Loucy (cell line): Measurements from ENCODE around the gene BCL2A1.
"Not testable (repeated sequence)": the region's sequence is repeated elsewhere in the genome, so short reads cannot be mapped to it uniquely, and the experiment has no call there.

Source experiments
- EZH2phosphoT487 ChIP-seq: fragments of 200-600 bp; IDR thresholded peaks from 2 replicates; pipeline ENCODE4 v1.6.1; 2018; ENCODE audit warnings: antibody characterized with exemption, mild to moderate bottlenecking, moderate library complexity, borderline replicate concordance
- TF ChIP-seq, protein P1 (sequence below): fragments of 200-600 bp; sonication (generic); conservative IDR thresholded peaks from 2 replicates; pipeline ENCODE4 v1.5.1; 2014; ENCODE audit warnings: mild to moderate bottlenecking, antibody characterized with exemption, low read length

GRCh38 chr15:80014186-80014585 lies 43.2 kb upstream of the BCL2A1 start:
- TF ChIP-seq, protein P1, sequence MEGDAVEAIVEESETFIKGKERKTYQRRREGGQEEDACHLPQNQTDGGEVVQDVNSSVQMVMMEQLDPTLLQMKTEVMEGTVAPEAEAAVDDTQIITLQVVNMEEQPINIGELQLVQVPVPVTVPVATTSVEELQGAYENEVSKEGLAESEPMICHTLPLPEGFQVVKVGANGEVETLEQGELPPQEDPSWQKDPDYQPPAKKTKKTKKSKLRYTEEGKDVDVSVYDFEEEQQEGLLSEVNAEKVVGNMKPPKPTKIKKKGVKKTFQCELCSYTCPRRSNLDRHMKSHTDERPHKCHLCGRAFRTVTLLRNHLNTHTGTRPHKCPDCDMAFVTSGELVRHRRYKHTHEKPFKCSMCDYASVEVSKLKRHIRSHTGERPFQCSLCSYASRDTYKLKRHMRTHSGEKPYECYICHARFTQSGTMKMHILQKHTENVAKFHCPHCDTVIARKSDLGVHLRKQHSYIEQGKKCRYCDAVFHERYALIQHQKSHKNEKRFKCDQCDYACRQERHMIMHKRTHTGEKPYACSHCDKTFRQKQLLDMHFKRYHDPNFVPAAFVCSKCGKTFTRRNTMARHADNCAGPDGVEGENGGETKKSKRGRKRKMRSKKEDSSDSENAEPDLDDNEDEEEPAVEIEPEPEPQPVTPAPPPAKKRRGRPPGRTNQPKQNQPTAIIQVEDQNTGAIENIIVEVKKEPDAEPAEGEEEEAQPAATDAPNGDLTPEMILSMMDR = not testable (repeated sequence)
- not testable (repeated sequence) for TF ChIP-seq EZH2phosphoT487
